K562 (cell line): ENCODE results near the gene PDLIM7. TPM values are rescaled to one million over a fixed set of nuclear protein-coding genes. Genes with fewer than 3 reads are reported as not detected.

ENCODE experiments used
- ATAC-seq: fragments of 200-7000 bp; cut with Tn5 transposase; 3 replicates; pipeline ENCODE4 v1.9.1; 2020; ENCODE audit warnings: moderate library complexity
- BruUV-seq: library from RNA; stranded (reverse); fragments of 400-500 nt; replicated peaks from 2 replicates; lab custom pipeline; 2021; lab: Mats Ljungman, UMichigan
- CTCF ChIA-PET: fragments of 300-600 bp; formaldehyde crosslinking; extraction: SDS; loops from one replicate; lab custom pipeline; 2021; ENCODE audit warnings: low intra/inter-chr PET ratio; lab: Yijun Ruan, JAX
- POLR2A ChIA-PET: fragments of 300-600, 350-650 bp; sonication (Branson Sonifier 250); formaldehyde crosslinking; extraction: SDS; loops from one replicate; lab custom pipeline; 2021; ENCODE audit warnings: antibody characterized with exemption, inconsistent platforms; lab: Yijun Ruan, JAX
- DNase-seq, 4 experiments: peaks; one replicate each; pipeline versions ENCODE4 v3.0.0 to v3.0.0-alpha.2; 2011 to 2018; ENCODE audit warnings: low spot score in 3 of 4, mixed read lengths in 3 of 4; ENCODE audit errors: extremely low read depth in 1 of 4
- FAIRE-seq: peaks from 2 replicates; lab custom pipeline; 2011; peaks lifted over from hg19 to GRCh38; lab: Jason Lieb, UNC
- H2AFZ ChIP-seq: 2 replicates; pipeline ENCODE4 v1.6.0; 2011; ENCODE audit warnings: low read depth, low read length, control low read depth, inconsistent platforms
- H3K27ac ChIP-seq: fragments of 200-600 bp; 3 replicates; pipeline ENCODE4 v1.8.0; 2011; ENCODE audit warnings: low read depth, mild to moderate bottlenecking, control low read depth, inconsistent platforms, low read length, moderate library complexity, mixed read lengths; ENCODE audit errors: extremely low read depth
- H3K27me3 ChIP-seq, 2 experiments: fragments of 300-600 bp in 1 of 2; 2 replicates in 1 of 2; 3 replicates in 1 of 2; pipeline versions ENCODE4 v1.6.0 to v1.8.0; 2011; ENCODE audit warnings: inconsistent platforms in 2 of 2, low read length in 2 of 2, mild to moderate bottlenecking in 1 of 2, mixed read lengths in 1 of 2, moderate library complexity in 1 of 2; ENCODE audit not compliant: control insufficient read depth in 2 of 2, insufficient read depth in 2 of 2
- H3K36me3 ChIP-seq: fragments of 300-600 bp; 3 replicates; pipeline ENCODE4 v1.8.0; 2011; ENCODE audit warnings: mild to moderate bottlenecking, low read length, inconsistent platforms; ENCODE audit not compliant: control insufficient read depth, insufficient read depth
- H3K4me1 ChIP-seq, 2 experiments: fragments of 200-600 bp in 1 of 2; replicated peaks in 1 of 2; 2 replicates in 1 of 2; 3 replicates in 1 of 2; pipeline versions ENCODE4 v1.5.1 to v1.8.0; 2011; ENCODE audit warnings: inconsistent platforms in 2 of 2, low read length in 2 of 2, mild to moderate bottlenecking in 1 of 2, mixed read lengths in 1 of 2, moderate library complexity in 1 of 2; ENCODE audit not compliant: control insufficient read depth in 2 of 2, insufficient read depth in 2 of 2
- H3K4me2 ChIP-seq: 2 replicates; pipeline ENCODE4 v1.6.1; 2011; ENCODE audit warnings: low read length, control low read depth, inconsistent platforms, mixed read lengths; ENCODE audit not compliant: insufficient read depth
- H3K4me3 ChIP-seq: fragments of 200-600 bp; sonication (generic), shearing (Covaris generic); 2 replicates; pipeline ENCODE4 v1.5.1; 2016; ENCODE audit warnings: control low read depth, inconsistent platforms
- H3K79me2 ChIP-seq: fragments of 200-600 bp; 3 replicates; pipeline ENCODE4 v1.8.0; 2011; ENCODE audit warnings: low read length, inconsistent platforms; ENCODE audit not compliant: control insufficient read depth, insufficient read depth
- H3K9ac ChIP-seq, 2 experiments: 2 replicates each; pipeline versions ENCODE4 v1.6.0 to v1.6.1; 2011; ENCODE audit warnings: low read depth in 2 of 2, low read length in 2 of 2, control low read depth in 1 of 2, inconsistent platforms in 1 of 2, mild to moderate bottlenecking in 1 of 2, mixed read lengths in 1 of 2; ENCODE audit not compliant: insufficient read depth in 1 of 2
- H3K9me1 ChIP-seq: one replicate; pipeline ENCODE4 v1.6.0; 2011; ENCODE audit warnings: inconsistent platforms, mild to moderate bottlenecking, low read length, moderate library complexity; ENCODE audit not compliant: control insufficient read depth, insufficient read depth
- H3K9me3 ChIP-seq: replicated peaks from 2 replicates; pipeline ENCODE4 v1.5.1; 2011; ENCODE audit warnings: low read depth, low read length, inconsistent platforms; ENCODE audit not compliant: control insufficient read depth, insufficient read depth
- H4K20me1 ChIP-seq: replicated peaks from 2 replicates; pipeline ENCODE4 v1.6.1; 2011; ENCODE audit warnings: low read length, inconsistent platforms, mixed read lengths; ENCODE audit not compliant: control insufficient read depth, insufficient read depth
- HMBOX1 ChIP-seq: sonication (generic); IDR thresholded peaks from 2 replicates; pipeline ENCODE4 v1.6.1; 2016
- HMGN3 ChIP-seq: IDR thresholded peaks from 2 replicates; pipeline ENCODE4 v1.6.1; 2011; ENCODE audit warnings: borderline replicate concordance, low read depth, mild to moderate bottlenecking, mixed read lengths, low read length; ENCODE audit not compliant: insufficient read length; ENCODE audit errors: extremely low read depth
- ILF3 ChIP-seq: fragments of 450-650 bp; IDR thresholded peaks from 2 replicates; pipeline ENCODE4 v1.6.1; 2018; ENCODE audit warnings: antibody characterized with exemption, mild to moderate bottlenecking, moderate library complexity, borderline replicate concordance
- MYNN ChIP-seq, 2 experiments: sonication (generic); formaldehyde crosslinking in 1 of 2; IDR thresholded peaks; 2 replicates each; pipeline versions ENCODE4 v1.5.0 to v1.6.1; 2016 to 2020; ENCODE audit warnings: antibody characterized with exemption in 1 of 2, missing genetic modification reagents in 1 of 2
- POLR2A ChIP-seq: fragments of 450-650 bp; conservative IDR thresholded peaks from 2 replicates; pipeline ENCODE4 v1.6.1; 2016
- POLR2AphosphoS2 ChIP-seq: IDR thresholded peaks from 2 replicates; pipeline ENCODE4 v1.6.1; 2012; ENCODE audit warnings: low read length, improper control_type of control experiment
- POLR2B ChIP-seq: fragments of 450-650 bp; IDR thresholded peaks from 2 replicates; pipeline ENCODE4 v1.6.1; 2018; ENCODE audit warnings: low read depth; ENCODE audit not compliant: partially characterized antibody
- POLR2G ChIP-seq: fragments of 200-400 bp; formaldehyde crosslinking; IDR thresholded peaks from 2 replicates; pipeline ENCODE4 v1.6.1; 2017; ENCODE audit warnings: low read depth, mild to moderate bottlenecking, antibody characterized with exemption, low read length, moderate library complexity
- RBFOX2 ChIP-seq: fragments of 200-400 bp; formaldehyde crosslinking; IDR thresholded peaks from 2 replicates; pipeline ENCODE4 v1.6.1; 2017; ENCODE audit warnings: low read depth, mild to moderate bottlenecking, low read length, moderate library complexity
- SUPT5H ChIP-seq: fragments of 450-650 bp; IDR thresholded peaks from 2 replicates; pipeline ENCODE4 v1.6.1; 2016
- WGBS: fragments of 100-300 bp; shearing (Covaris generic); methylation state at CpG from one replicate; pipeline ENCODE4 v1.1.6; 2016; ENCODE audit warnings: low coverage, mixed read lengths; ENCODE audit not compliant: insufficient coverage; ENCODE audit errors: missing lambda C conversion rate; 5-methylcytosine and 5-hydroxymethylcytosine counted together
- in situ Hi-C: fragments of 300-500 bp; cut with MboI; formaldehyde crosslinking; loops from 4 replicates; pipeline ENCODE4 v1.15.0; 2018; ENCODE audit warnings: inconsistent platforms, mixed read lengths
- intact Hi-C: fragments of 100-400 bp; cut with micrococcal nuclease; formaldehyde crosslinking; loops from 2 replicates; pipeline ENCODE4 v1.14.2; 2022
- polyA plus RNA-seq, 8 experiments: library from polyadenylated mRNA; depleted of rRNA in 4 of 8; stranded (reverse) in 5 of 8; unstranded in 3 of 8; fragments of >200 nt; fragmentation: Nextera tagmentation in 2 of 8; fragmentation: Illumina TruSeq in 1 of 8; extraction: Ambion mirVana in 2 of 8; extraction: Trizol in 1 of 8; gene quantifications; 2 replicates each; pipeline versions ENCODE4 v1.2.1 to v1.2.3, GENCODE V29; 2011 to 2014; ENCODE audit warnings: inconsistent platforms in 1 of 8, missing spikeins in 1 of 8
- total RNA-seq, 7 experiments: library from RNA; depleted of rRNA in 6 of 7; stranded (reverse); fragments of >200 nt in 6 of 7; fragmentation: Illumina TruSeq in 2 of 7; extraction: Trizol in 2 of 7; gene quantifications; 2 replicates each; pipeline versions ENCODE4 v1.2.1 to v1.2.3, GENCODE V29; 2011 to 2021; ENCODE audit warnings: low replicate concordance in 1 of 7

Gene PDLIM7
- total and polyA plus RNA-seq, 9 of the 15 experiments (the other 6 are each of a cell fraction or from before 2014, with no cell fraction given), result 2.1 to 124 (median 32.6) TPM

GRCh38 chr5:177442066-177442826, 55.2 kb downstream of the PDLIM7 start:
- Histone ChIP-seq H2AFZ (no peak overlapping the region), H3K79me2 (no peaks in the 10 kb centered on the region), H3K4me2 (no peak overlapping the region), H3K27ac (no peak overlapping the region), H3K36me3 (peaks cover 57% of the 10 kb centered on the region; the same call in 2 of the 3 replicates), H3K4me1 (peaks cover 19 to 54% of the 10 kb centered on the region in 2 experiments), H4K20me1 (peaks cover 29% of the 10 kb centered on the region; the same call in 1 of the 2 replicates), H3K27me3 (no peaks in the 10 kb centered on the region), H3K9me3 (no peaks in the 10 kb centered on the region), H3K9ac (peak overlapping the region in 1 of 2 experiments; percentile 51; a peak in 1 of 4 replicates), H3K9me1 (peaks cover 3% of the 10 kb centered on the region), H3K4me3 (no peak overlapping the region)
- in situ Hi-C loops, result no loop called here
- no peak for DNase-seq
- WGBS, result 84% methylated on average over 14 of the region's 20 CpGs
- BruUV-seq, result no TSS peak
- TF ChIP-seq HMBOX1, result no peak
- peak; percentile 71 for TF ChIP-seq POLR2G
- peak; percentile 19 for TF ChIP-seq HMGN3
- peak; percentile 13 for TF ChIP-seq POLR2B
- 0 out of 2 replicates have a peak, but pooled peaks have one; percentile 28 for TF ChIP-seq POLR2AphosphoS2
- peak; percentile 16; the same call in 1 of the 2 replicates for TF ChIP-seq MYNN (IDR thresholded peaks at IDR 0.05)
- no peak for TF ChIP-seq MYNN (CRISPR knock-in tag; IDR thresholded peaks at IDR 0.05)
- peak; percentile 25; the same call in 1 of the 2 replicates for TF ChIP-seq SUPT5H
- TF ChIP-seq POLR2A, result 0 out of 2 replicates have a peak, but pooled peaks have one; percentile 29
- TF ChIP-seq RBFOX2, result peak; percentile 56
- TF ChIP-seq ILF3, result no peak
- FAIRE-seq, result no peak
- ChIA-PET POLR2A (interaction anchor here (0.6 to 11.8 kb wide), 4 partner anchors 10 to 79 kb away, joined by 3 to 210 read pairs (median 4); partner anchors contain the start of gene GRK6), CTCF (no interaction called here)
- intact Hi-C loops, result no loop called here
- ATAC-seq, result no peak
